SU-DHL-6 (cell line): ENCODE results near the gene SPOCK1.

Experiments used
- EZH2phosphoT487 ChIP-seq: fragments of 200-600 bp; sonication (generic), shearing (Covaris generic); conservative IDR thresholded peaks from 2 replicates; pipeline ENCODE4 v1.6.1; 2018; ENCODE audit warnings: mild to moderate bottlenecking, antibody characterized with exemption, low read length, moderate library complexity, mixed read lengths
- TF ChIP-seq, protein P1 (sequence below): fragments of 200-600 bp; sonication (generic); IDR thresholded peaks from one replicate; pipeline ENCODE4 v1.5.1; 2017; ENCODE audit warnings: antibody characterized with exemption, mild to moderate bottlenecking, low read length, moderate library complexity; ENCODE audit not compliant: insufficient read depth, poor library complexity, severe bottlenecking

DNA sequence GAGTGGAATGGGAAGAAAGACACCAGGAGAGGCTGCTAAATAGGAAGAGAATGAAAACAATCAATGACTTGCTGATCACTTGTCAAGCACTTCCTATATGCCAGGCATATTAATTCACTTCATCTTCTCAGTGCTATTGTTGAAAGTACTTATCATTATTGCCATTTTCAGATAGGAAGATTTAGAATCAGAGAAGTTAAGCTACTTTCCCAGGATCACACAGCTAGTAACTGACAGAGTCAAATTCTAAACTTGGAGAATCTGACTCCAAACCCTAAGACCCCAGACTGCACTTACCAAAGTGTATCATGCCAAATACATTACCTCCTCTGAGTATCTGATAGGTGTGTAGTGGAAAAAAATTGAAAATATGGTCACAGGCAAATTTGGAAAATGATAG is 236.3 kb downstream of the SPOCK1 start:
- TF ChIP-seq, protein P1, sequence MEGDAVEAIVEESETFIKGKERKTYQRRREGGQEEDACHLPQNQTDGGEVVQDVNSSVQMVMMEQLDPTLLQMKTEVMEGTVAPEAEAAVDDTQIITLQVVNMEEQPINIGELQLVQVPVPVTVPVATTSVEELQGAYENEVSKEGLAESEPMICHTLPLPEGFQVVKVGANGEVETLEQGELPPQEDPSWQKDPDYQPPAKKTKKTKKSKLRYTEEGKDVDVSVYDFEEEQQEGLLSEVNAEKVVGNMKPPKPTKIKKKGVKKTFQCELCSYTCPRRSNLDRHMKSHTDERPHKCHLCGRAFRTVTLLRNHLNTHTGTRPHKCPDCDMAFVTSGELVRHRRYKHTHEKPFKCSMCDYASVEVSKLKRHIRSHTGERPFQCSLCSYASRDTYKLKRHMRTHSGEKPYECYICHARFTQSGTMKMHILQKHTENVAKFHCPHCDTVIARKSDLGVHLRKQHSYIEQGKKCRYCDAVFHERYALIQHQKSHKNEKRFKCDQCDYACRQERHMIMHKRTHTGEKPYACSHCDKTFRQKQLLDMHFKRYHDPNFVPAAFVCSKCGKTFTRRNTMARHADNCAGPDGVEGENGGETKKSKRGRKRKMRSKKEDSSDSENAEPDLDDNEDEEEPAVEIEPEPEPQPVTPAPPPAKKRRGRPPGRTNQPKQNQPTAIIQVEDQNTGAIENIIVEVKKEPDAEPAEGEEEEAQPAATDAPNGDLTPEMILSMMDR, result no peak
- TF ChIP-seq EZH2phosphoT487, result no peak
